Keratinocyte (primary cell): Measurements from ENCODE around the gene PHF12. TPM values are rescaled to one million over a fixed set of nuclear protein-coding genes. Genes with fewer than 3 reads are reported as not detected.

Experiments used
- DNase-seq: peaks from one replicate; pipeline ENCODE4 v3.0.0-alpha.2; 2011; ENCODE audit warnings: low read depth, missing footprints, low spot score
- FAIRE-seq: peaks from 2 replicates; lab custom pipeline; 2011; peaks lifted over from hg19 to GRCh38; lab: Jason Lieb, UNC
- H2AFZ ChIP-seq: 2 replicates; pipeline ENCODE4 v1.6.0; 2012; ENCODE audit warnings: low read length, control low read depth, inconsistent platforms; ENCODE audit not compliant: control insufficient read depth
- H3K27ac ChIP-seq: 2 replicates; pipeline ENCODE4 v1.5.1; 2011; ENCODE audit warnings: low read length; ENCODE audit not compliant: control insufficient read depth, insufficient read depth
- H3K27me3 ChIP-seq: 3 replicates; pipeline ENCODE4 v1.6.0; 2011; ENCODE audit warnings: low read length; ENCODE audit not compliant: control insufficient read depth, insufficient read depth; ENCODE audit errors: extremely low read depth
- H3K36me3 ChIP-seq, 2 experiments: 2 replicates in 1 of 2; 3 replicates in 1 of 2; pipeline ENCODE4 v1.5.1; 2011; ENCODE audit warnings: low read length in 2 of 2, mild to moderate bottlenecking in 1 of 2; ENCODE audit not compliant: control insufficient read depth in 2 of 2, insufficient read depth in 2 of 2; ENCODE audit errors: extremely low read depth in 1 of 2
- H3K4me1 ChIP-seq: 3 replicates; pipeline ENCODE4 v1.5.1; 2011; ENCODE audit warnings: low read length; ENCODE audit not compliant: control insufficient read depth, insufficient read depth; ENCODE audit errors: extremely low read depth
- H3K4me2 ChIP-seq: 3 replicates; pipeline ENCODE4 v1.6.0; 2011; ENCODE audit warnings: low read depth, low read length; ENCODE audit not compliant: control insufficient read depth, insufficient read depth; ENCODE audit errors: extremely low read depth
- H3K4me3 ChIP-seq, 3 experiments: fragments of 200-600 bp in 1 of 3; sonication (generic) in 1 of 3; 2 replicates in 2 of 3; 3 replicates in 1 of 3; pipeline ENCODE4 v1.5.1; 2011 to 2016; ENCODE audit warnings: low read length in 3 of 3, mild to moderate bottlenecking in 3 of 3, control low read depth in 2 of 3, inconsistent platforms in 1 of 3, low read depth in 1 of 3, mixed read lengths in 1 of 3, mixed run types in 1 of 3, moderate library complexity in 1 of 3; ENCODE audit not compliant: control insufficient read depth in 2 of 3, insufficient read depth in 2 of 3; ENCODE audit errors: extremely low read depth in 1 of 3
- H3K79me2 ChIP-seq: 2 replicates; pipeline ENCODE4 v1.6.0; 2012; ENCODE audit warnings: low read length; ENCODE audit not compliant: control insufficient read depth, insufficient read depth
- H3K9ac ChIP-seq: 3 replicates; pipeline ENCODE4 v1.6.0; 2011; ENCODE audit warnings: low read length; ENCODE audit not compliant: control insufficient read depth, insufficient read depth; ENCODE audit errors: extremely low read depth
- H3K9me1 ChIP-seq: 3 replicates; pipeline ENCODE4 v1.6.0; 2011; ENCODE audit warnings: low read length; ENCODE audit not compliant: control insufficient read depth, insufficient read depth; ENCODE audit errors: extremely low read depth
- H3K9me3 ChIP-seq: 2 replicates; pipeline ENCODE4 v1.5.1; 2012; ENCODE audit warnings: low read depth, low read length; ENCODE audit not compliant: control insufficient read depth
- H4K20me1 ChIP-seq: 3 replicates; pipeline ENCODE4 v1.6.0; 2011; ENCODE audit warnings: low read length; ENCODE audit not compliant: control insufficient read depth, insufficient read depth; ENCODE audit errors: extremely low read depth
- CTCF ChIP-seq, 3 experiments: IDR thresholded peaks in 1 of 3; conservative IDR thresholded peaks in 1 of 3; optimal IDR thresholded peaks in 1 of 3; 2 replicates in 2 of 3; 3 replicates in 1 of 3; pipeline versions ENCODE3 to v1.5.1; 2011; ENCODE audit warnings: low read length in 3 of 3, mild to moderate bottlenecking in 3 of 3, moderate library complexity in 2 of 3, control low read depth in 1 of 3, inconsistent platforms in 1 of 3; ENCODE audit not compliant: insufficient read depth in 2 of 3; ENCODE audit errors: extremely low read depth in 1 of 3
- EZH2 ChIP-seq: IDR thresholded peaks from one replicate; pipeline ENCODE4 v1.6.1; 2012; ENCODE audit warnings: inconsistent platforms, mild to moderate bottlenecking, low read length, moderate library complexity
- dilution Hi-C: fragments of 300-500 bp; cut with MboI; formaldehyde crosslinking; loops from one replicate; pipeline ENCODE4 v1.7.0; 2020; ENCODE audit warnings: low sequenced_read_pairs; ENCODE audit not compliant: extremely low pct_ligation_motif_present
- polyA plus RNA-seq, 5 experiments: library from polyadenylated mRNA; depleted of rRNA in 3 of 5; stranded (reverse) in 3 of 5; stranded (forward) in 1 of 5; unstranded in 1 of 5; fragments of >200 nt; gene quantifications; 1 replicate in 1 of 5; 2 replicates in 3 of 5; 3 replicates in 1 of 5; pipeline versions ENCODE4 v1.2.1 to v1.2.3, GENCODE V29; 2011 to 2012; ENCODE audit warnings: missing spikeins in 2 of 5, low read depth in 1 of 5, low replicate concordance in 1 of 5

The PHF12 gene
- polyA plus RNA-seq, 1 donor (not counting 4 experiments of a cell fraction or from before 2014, with no cell fraction given): 9.6 TPM

DNA sequence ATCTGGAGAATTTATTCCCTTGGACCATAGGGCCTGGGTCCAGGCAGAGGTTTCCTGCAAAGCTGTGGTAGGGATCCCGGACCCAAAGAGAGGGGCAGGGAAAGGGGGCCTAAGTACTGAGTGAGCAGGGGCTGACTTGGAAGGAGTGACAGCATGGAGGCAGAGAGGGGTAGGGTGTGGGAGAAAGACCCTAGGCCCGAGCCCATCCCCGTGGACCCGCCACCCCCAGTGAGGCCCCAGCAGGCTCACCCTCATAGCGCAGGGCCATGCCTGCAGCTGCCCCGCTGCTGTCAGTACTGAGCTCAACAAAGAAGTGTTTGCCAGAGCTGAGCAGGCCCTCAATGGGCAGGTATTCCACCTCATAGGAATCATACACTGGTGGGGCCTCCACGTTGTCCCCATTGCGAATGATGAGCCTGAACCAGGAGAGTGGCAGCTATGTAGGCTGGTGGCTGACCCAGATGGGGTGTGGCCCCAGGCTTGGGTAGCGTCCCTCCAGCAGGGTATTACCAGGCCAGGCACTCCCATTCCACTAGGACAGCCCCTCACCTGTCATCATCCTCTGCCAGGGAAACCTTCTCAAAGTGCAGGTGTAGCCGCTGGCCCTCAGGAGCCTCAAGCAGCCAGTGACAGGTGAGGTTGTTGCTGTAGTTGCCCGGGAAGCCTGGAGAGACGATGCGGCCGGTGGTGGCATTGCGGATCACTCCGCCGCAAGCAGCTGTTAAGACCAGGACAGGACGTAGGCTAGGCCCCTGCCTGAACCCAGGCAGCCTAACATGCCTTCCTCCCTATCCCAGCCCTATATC is 9.1 kb upstream of the PHF12 start:
- H3K27me3 ChIP-seq: no peaks in the 10 kb centered on the region
- no peaks in the 10 kb centered on the region for H3K36me3 ChIP-seq
- no peaks in the 10 kb centered on the region for H3K79me2 ChIP-seq
- H3K4me1 ChIP-seq: peaks cover 4% of the 10 kb centered on the region
- no peaks in the 10 kb centered on the region for H3K9me1 ChIP-seq
- no peak overlapping the region for H3K4me3 ChIP-seq
- no peak for TF ChIP-seq CTCF (optimal IDR thresholded peaks at IDR 0.05 in 1 of 3, IDR thresholded peaks at IDR 0.05 in 1 of 3, conservative IDR thresholded peaks at IDR 0.05 in 1 of 3; ENCODE audit: extremely low read depth in 1 of 3, insufficient read depth in 2 of 3, low read length in 3 of 3)
- no peak for TF ChIP-seq EZH2
- no peaks in the 10 kb centered on the region for H3K9me3 ChIP-seq
- no peak for DNase-seq
- H4K20me1 ChIP-seq: no peaks in the 10 kb centered on the region
- H3K27ac ChIP-seq: no peak overlapping the region
- no peak overlapping the region for H3K9ac ChIP-seq
- H2AFZ ChIP-seq: no peak overlapping the region
- dilution Hi-C loops: no loop called here
- H3K4me2 ChIP-seq: no peak overlapping the region
- FAIRE-seq: no peak

GRCh38 chr17:28959471-28959871 is 8.2 kb upstream of the PHF12 start:
- FAIRE-seq: no peak
- no peaks in the 10 kb centered on the region for H3K27me3 ChIP-seq

More at GRCh38 chr17:28959471-28959871, 8.2 kb upstream of the PHF12 start:
- no peaks in the 10 kb centered on the region for H3K79me2 ChIP-seq
- DNase-seq: no peak
- no peak overlapping the region for H3K27ac ChIP-seq
- H4K20me1 ChIP-seq: no peaks in the 10 kb centered on the region
- no peaks in the 10 kb centered on the region for H3K9me1 ChIP-seq
- H3K4me2 ChIP-seq: no peak overlapping the region
- H3K9ac ChIP-seq: no peak overlapping the region
- no peaks in the 10 kb centered on the region for H3K36me3 ChIP-seq
- no peak for TF ChIP-seq CTCF (optimal IDR thresholded peaks at IDR 0.05 in 1 of 3, IDR thresholded peaks at IDR 0.05 in 1 of 3, conservative IDR thresholded peaks at IDR 0.05 in 1 of 3; ENCODE audit: extremely low read depth in 1 of 3, insufficient read depth in 2 of 3, low read length in 3 of 3)
- no peak for TF ChIP-seq EZH2
- H2AFZ ChIP-seq: no peak overlapping the region
- H3K9me3 ChIP-seq: no peaks in the 10 kb centered on the region
- H3K4me1 ChIP-seq: peaks cover 2% of the 10 kb centered on the region
- no peak overlapping the region for H3K4me3 ChIP-seq
- dilution Hi-C loops: no loop called here
